ENCODE data around the gene PITPNC1.

Gene PITPNC1

GRCh38 chr17:67500261-67500660 lies 123.2 kb downstream of the PITPNC1 start:
- H3K4ac ChIP-seq (ENCODE audit: low read depth, low read length): no peak overlapping the region
- no peak overlapping the region for H3K14ac ChIP-seq (ENCODE audit: low read length)
- no peak overlapping the region for H3K18ac ChIP-seq (ENCODE audit: low read length)
- no peak overlapping the region for H4K91ac ChIP-seq (ENCODE audit: low read depth, low read length)
- no peak overlapping the region for H3K23ac ChIP-seq (ENCODE audit: low read length)
- no peak overlapping the region for H3K9ac ChIP-seq (ENCODE audit: low read length)
- no peak overlapping the region for H2BK5ac ChIP-seq (ENCODE audit: low read depth, low read length, poor library complexity)
- WGBS (ENCODE audit: extremely low coverage, insufficient coverage, insufficient read length): no CpG with 5 or more reads among the region's 2 CpGs
- H3K79me1 ChIP-seq (ENCODE audit: low read length): no peaks in the 10 kb centered on the region
- H4K8ac ChIP-seq (ENCODE audit: low read depth, low read length): no peak overlapping the region
- no peaks in the 10 kb centered on the region for H3K36me3 ChIP-seq (ENCODE audit: control insufficient read depth in 1 of 2, insufficient read depth in 2 of 2, low read length in 2 of 2)
- H2BK120ac ChIP-seq (ENCODE audit: insufficient read depth, low read length, poor library complexity): no peak overlapping the region
- peaks cover 0 to 2% of the 10 kb centered on the region in 2 experiments for H3K4me1 ChIP-seq (ENCODE audit: control insufficient read depth in 1 of 2, insufficient read depth in 2 of 2, low read length in 2 of 2)
- H2AK5ac ChIP-seq (ENCODE audit: low read length): no peak overlapping the region
- H3K9me3 ChIP-seq (ENCODE audit: insufficient read depth, low read depth, low read length): no peaks in the 10 kb centered on the region
- no peaks in the 10 kb centered on the region for H3K27me3 ChIP-seq (ENCODE audit: insufficient read depth, low read length)
- no peak overlapping the region for H2AFZ ChIP-seq (ENCODE audit: insufficient read depth, low read length, poor library complexity)
- no peak overlapping the region for H3K27ac ChIP-seq (ENCODE audit: low read depth, low read length)
- peak in 1 of 2 donors; percentile 52 for DNase-seq
- H3K79me2 ChIP-seq (ENCODE audit: control insufficient read depth, insufficient read depth, low read length, poor library complexity): no peaks in the 10 kb centered on the region
- H3K4me3 ChIP-seq (ENCODE audit: low read depth, low read length): no peak overlapping the region
- H2BK12ac ChIP-seq (ENCODE audit: low read length): no peak overlapping the region
- H3K4me2 ChIP-seq (ENCODE audit: low read length): no peak overlapping the region
- no peak overlapping the region for H4K12ac ChIP-seq (ENCODE audit: low read depth, low read length)

- Histone ChIP-seq H4K8ac (ENCODE audit: low read depth, low read length) (no peak overlapping the region), H3K4me3 (ENCODE audit: low read depth, low read length) (no peak overlapping the region), H3K9me3 (ENCODE audit: insufficient read depth, low read depth, low read length) (no peaks in the 10 kb centered on the region), H3K18ac (ENCODE audit: low read length) (no peak overlapping the region), H4K91ac (ENCODE audit: low read depth, low read length) (no peak overlapping the region), H3K27ac (ENCODE audit: low read depth, low read length) (no peak overlapping the region), H3K36me3 (ENCODE audit: control insufficient read depth in 1 of 2, insufficient read depth in 2 of 2, low read length in 2 of 2) (no peaks in the 10 kb centered on the region), H3K79me1 (ENCODE audit: low read length) (no peaks in the 10 kb centered on the region), H3K9ac (ENCODE audit: low read length) (no peak overlapping the region), H2BK5ac (ENCODE audit: low read depth, low read length, poor library complexity) (no peak overlapping the region), H2AK5ac (ENCODE audit: low read length) (no peak overlapping the region), H3K14ac (ENCODE audit: low read length) (no peak overlapping the region), H2AFZ (ENCODE audit: insufficient read depth, low read length, poor library complexity) (no peak overlapping the region), H3K4ac (ENCODE audit: low read depth, low read length) (no peak overlapping the region), H2BK12ac (ENCODE audit: low read length) (no peak overlapping the region), H2BK120ac (ENCODE audit: insufficient read depth, low read length, poor library complexity) (no peak overlapping the region), H4K12ac (ENCODE audit: low read depth, low read length) (no peak overlapping the region), H3K27me3 (ENCODE audit: insufficient read depth, low read length) (no peaks in the 10 kb centered on the region), H3K4me2 (ENCODE audit: low read length) (no peak overlapping the region), H3K4me1 (ENCODE audit: control insufficient read depth in 1 of 2, insufficient read depth in 2 of 2, low read length in 2 of 2) (peaks cover 0 to 2% of the 10 kb centered on the region in 2 experiments), H3K79me2 (ENCODE audit: control insufficient read depth, insufficient read depth, low read length, poor library complexity) (no peaks in the 10 kb centered on the region), H3K23ac (ENCODE audit: low read length) (no peak overlapping the region)
- DNase-seq: peak; percentile 54 to 88
- WGBS (ENCODE audit: extremely low coverage, insufficient coverage, insufficient read length): no CpG with 5 or more reads among the region's 11 CpGs
These were observed 123.7 kb downstream of the PITPNC1 start for GRCh38 chr17:67500677-67501300.

- peaks cover 0 to 2% of the 10 kb centered on the region in 2 experiments for H3K4me1 ChIP-seq (ENCODE audit: control insufficient read depth in 1 of 2, insufficient read depth in 2 of 2, low read length in 2 of 2)
- H2BK5ac ChIP-seq (ENCODE audit: low read depth, low read length, poor library complexity): no peak overlapping the region
- H3K27ac ChIP-seq (ENCODE audit: low read depth, low read length): no peak overlapping the region
- H3K18ac ChIP-seq (ENCODE audit: low read length): no peak overlapping the region
- H3K4me2 ChIP-seq (ENCODE audit: low read length): no peak overlapping the region
- no peak overlapping the region for H3K4me3 ChIP-seq (ENCODE audit: low read depth, low read length)
- no peaks in the 10 kb centered on the region for H3K36me3 ChIP-seq (ENCODE audit: control insufficient read depth in 1 of 2, insufficient read depth in 2 of 2, low read length in 2 of 2)
- no peaks in the 10 kb centered on the region for H3K27me3 ChIP-seq (ENCODE audit: insufficient read depth, low read length)
- no peak overlapping the region for H2AFZ ChIP-seq (ENCODE audit: insufficient read depth, low read length, poor library complexity)
- no peaks in the 10 kb centered on the region for H3K9me3 ChIP-seq (ENCODE audit: insufficient read depth, low read depth, low read length)
- no peak overlapping the region for H4K8ac ChIP-seq (ENCODE audit: low read depth, low read length)
- DNase-seq: no peak
- H2AK5ac ChIP-seq (ENCODE audit: low read length): no peak overlapping the region
- H3K14ac ChIP-seq (ENCODE audit: low read length): no peak overlapping the region
- WGBS (ENCODE audit: extremely low coverage, insufficient coverage, insufficient read length): no CpG with 5 or more reads among the region's 3 CpGs
- no peak overlapping the region for H4K91ac ChIP-seq (ENCODE audit: low read depth, low read length)
- H3K79me1 ChIP-seq (ENCODE audit: low read length): no peaks in the 10 kb centered on the region
- no peak overlapping the region for H2BK12ac ChIP-seq (ENCODE audit: low read length)
- no peak overlapping the region for H3K23ac ChIP-seq (ENCODE audit: low read length)
- no peak overlapping the region for H3K9ac ChIP-seq (ENCODE audit: low read length)
- no peaks in the 10 kb centered on the region for H3K79me2 ChIP-seq (ENCODE audit: control insufficient read depth, insufficient read depth, low read length, poor library complexity)
- H2BK120ac ChIP-seq (ENCODE audit: insufficient read depth, low read length, poor library complexity): no peak overlapping the region
- no peak overlapping the region for H4K12ac ChIP-seq (ENCODE audit: low read depth, low read length)
- no peak overlapping the region for H3K4ac ChIP-seq (ENCODE audit: low read depth, low read length)
These were observed 125.1 kb downstream of the PITPNC1 start for GRCh38 chr17:67502151-67502550.

- H3K4me2 ChIP-seq (ENCODE audit: low read length): no peak overlapping the region
- no peaks in the 10 kb centered on the region for H3K27me3 ChIP-seq (ENCODE audit: insufficient read depth, low read length)
- H3K14ac ChIP-seq (ENCODE audit: low read length): no peak overlapping the region
- H2BK5ac ChIP-seq (ENCODE audit: low read depth, low read length, poor library complexity): no peak overlapping the region
- peaks cover 0 to 2% of the 10 kb centered on the region in 2 experiments for H3K4me1 ChIP-seq (ENCODE audit: control insufficient read depth in 1 of 2, insufficient read depth in 2 of 2, low read length in 2 of 2)
- no CpG with 5 or more reads among the region's 1 CpG for WGBS (ENCODE audit: extremely low coverage, insufficient coverage, insufficient read length)
- no peak overlapping the region for H3K9ac ChIP-seq (ENCODE audit: low read length)
- H4K8ac ChIP-seq (ENCODE audit: low read depth, low read length): no peak overlapping the region
- no peak for DNase-seq
- no peaks in the 10 kb centered on the region for H3K79me2 ChIP-seq (ENCODE audit: control insufficient read depth, insufficient read depth, low read length, poor library complexity)
- H2BK12ac ChIP-seq (ENCODE audit: low read length): no peak overlapping the region
- H2AK5ac ChIP-seq (ENCODE audit: low read length): no peak overlapping the region
- H4K12ac ChIP-seq (ENCODE audit: low read depth, low read length): no peak overlapping the region
- H2AFZ ChIP-seq (ENCODE audit: insufficient read depth, low read length, poor library complexity): no peak overlapping the region
- no peak overlapping the region for H2BK120ac ChIP-seq (ENCODE audit: insufficient read depth, low read length, poor library complexity)
- no peaks in the 10 kb centered on the region for H3K79me1 ChIP-seq (ENCODE audit: low read length)
- no peak overlapping the region for H3K23ac ChIP-seq (ENCODE audit: low read length)
- no peak overlapping the region for H4K91ac ChIP-seq (ENCODE audit: low read depth, low read length)
- no peaks in the 10 kb centered on the region for H3K36me3 ChIP-seq (ENCODE audit: control insufficient read depth in 1 of 2, insufficient read depth in 2 of 2, low read length in 2 of 2)
- H3K9me3 ChIP-seq (ENCODE audit: insufficient read depth, low read depth, low read length): no peaks in the 10 kb centered on the region
- H3K18ac ChIP-seq (ENCODE audit: low read length): no peak overlapping the region
- no peak overlapping the region for H3K27ac ChIP-seq (ENCODE audit: low read depth, low read length)
- H3K4me3 ChIP-seq (ENCODE audit: low read depth, low read length): no peak overlapping the region
- H3K4ac ChIP-seq (ENCODE audit: low read depth, low read length): no peak overlapping the region
These were observed 126.1 kb downstream of the PITPNC1 start for GRCh38 chr17:67503184-67503583.
